CD4-positive, alpha-beta T cell treated with Interferon gamma for 1 hour (primary cell): ENCODE measurements around the gene MRC1.

Experiments used
- DNase-seq: peaks from one replicate; pipeline ENCODE4 v3.0.0-alpha.2; 2020

The MRC1 gene

DNA sequence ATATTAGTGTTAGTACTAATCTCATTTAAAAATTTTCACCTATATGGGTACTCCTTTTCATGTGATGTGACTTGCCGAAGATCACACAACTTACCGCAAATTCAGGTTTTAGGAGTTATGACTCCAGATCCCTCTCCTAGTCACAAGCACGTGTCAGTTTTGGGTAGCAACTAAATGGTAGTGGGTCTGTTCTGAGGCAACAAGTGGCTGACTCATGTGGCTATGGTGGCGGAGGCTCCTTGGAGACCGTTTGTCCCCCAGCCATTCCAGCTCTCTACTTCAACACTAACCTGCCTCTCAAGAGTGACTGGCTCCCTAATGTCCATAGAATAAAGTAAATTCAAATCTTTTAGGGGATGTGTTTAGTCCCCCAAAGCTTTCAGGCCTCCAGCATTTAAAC, 39.5 kb downstream of the MRC1 start:
- DNase-seq, result no peak

DNA sequence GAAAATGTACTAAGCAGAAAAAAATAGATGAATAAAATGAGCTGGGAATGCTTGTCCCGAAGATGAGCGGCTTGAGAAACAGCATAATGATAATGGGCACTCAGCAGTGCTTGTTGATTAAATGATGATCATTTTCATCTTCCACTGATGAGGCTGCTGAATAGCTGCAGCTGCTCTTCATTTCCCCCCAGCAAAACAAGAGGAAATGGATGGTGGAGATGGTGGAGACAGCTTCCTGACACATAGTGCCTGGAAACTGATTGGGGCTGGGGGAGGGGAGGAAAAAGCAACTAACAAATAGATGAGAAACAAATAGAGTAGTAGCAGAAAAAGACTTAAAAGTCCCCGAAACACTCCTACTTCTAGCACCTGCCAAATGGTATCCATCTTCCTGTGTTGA, 41.4 kb downstream of the MRC1 start:
- no peak for DNase-seq

- DNase-seq, result peak; percentile 43
Observed at GRCh38 chr10:17851611-17852010, 42.5 kb downstream of the MRC1 start.

DNA sequence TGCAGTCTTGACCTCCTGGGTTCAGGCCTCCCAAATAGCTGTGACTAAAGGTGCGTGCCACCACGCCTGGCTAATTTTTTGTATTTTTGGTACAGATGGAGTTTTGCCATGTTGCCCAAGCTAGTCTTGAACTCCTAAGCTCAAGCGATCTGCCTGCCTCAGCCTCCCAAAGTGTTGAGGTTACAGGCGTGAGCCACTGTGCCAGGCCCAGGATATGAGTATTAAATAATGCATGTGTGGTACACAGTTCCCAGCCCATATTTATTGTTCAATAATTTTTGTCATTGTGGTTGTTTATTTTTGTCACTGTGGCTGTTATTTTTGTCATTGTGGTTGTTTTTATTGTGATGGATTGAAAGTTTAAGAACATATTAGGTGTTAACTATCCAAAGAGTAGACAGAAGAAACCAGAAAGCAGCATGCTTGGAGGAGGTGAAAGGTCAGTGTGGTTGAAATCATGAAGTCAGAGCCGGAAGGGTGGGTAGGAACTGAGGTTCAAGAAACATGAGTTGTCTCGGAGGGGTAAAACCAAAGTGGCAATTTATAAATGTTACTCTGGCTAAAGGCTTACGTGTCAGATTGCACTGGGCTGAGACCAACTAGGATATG, 45.0 kb downstream of the MRC1 start:
- DNase-seq, result no peak

GRCh38 chr10:17857040-17857439, 47.9 kb downstream of the MRC1 start:
- DNase-seq, result no peak

DNA sequence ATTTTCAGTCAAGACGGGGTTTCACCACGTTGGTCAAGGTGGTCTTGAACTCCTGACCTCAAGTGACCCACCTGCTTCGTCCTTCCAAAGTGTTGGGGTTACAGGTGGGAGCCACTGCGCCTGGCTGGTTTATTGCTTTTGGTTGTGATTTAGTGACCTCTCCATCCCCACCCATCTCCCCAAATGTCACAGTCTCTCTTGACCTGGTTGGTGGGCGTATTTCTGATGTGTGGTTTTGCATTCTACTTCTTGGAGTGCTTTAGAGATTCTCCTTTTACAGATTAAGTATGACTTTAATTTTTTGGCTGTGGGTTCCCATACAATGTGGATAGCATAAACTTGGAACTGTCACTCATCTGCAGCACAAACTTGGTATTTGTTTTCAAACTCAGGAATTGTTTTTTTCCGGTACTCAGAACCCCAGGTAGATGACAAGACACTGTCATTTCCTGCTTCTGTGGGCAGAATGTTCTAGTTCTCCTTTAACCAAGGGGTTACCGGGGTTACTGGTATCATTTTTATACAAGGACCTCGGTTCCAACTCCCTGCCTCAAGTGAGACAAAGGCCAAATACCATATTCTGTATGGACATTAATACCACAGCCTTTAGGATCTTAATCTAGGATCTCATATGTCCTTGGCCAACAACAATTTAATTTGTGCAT, 50.5 kb downstream of the MRC1 start:
- no peak for DNase-seq

DNA sequence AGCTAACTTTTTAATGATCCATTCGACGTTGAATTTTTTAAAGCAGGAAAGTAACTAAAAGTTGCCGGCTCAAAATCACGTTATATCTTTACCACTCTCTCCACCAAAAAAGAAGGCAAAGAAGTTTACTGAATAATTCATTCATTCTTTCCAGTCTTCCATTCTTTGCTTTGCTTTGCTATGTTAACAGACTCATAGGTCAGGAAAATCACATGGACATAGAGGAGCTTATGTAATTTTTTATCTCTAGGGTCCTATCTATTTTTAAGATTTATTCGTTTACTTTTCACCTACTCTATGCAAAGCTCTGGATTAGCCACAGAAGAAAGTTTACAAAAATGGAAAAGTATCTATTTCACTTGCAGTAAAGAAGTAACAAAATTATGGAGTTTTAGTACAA, 52.6 kb downstream of the MRC1 start:
- no peak for DNase-seq

- DNase-seq, result no peak
Observed at GRCh38 chr10:17865351-17865750, 56.2 kb downstream of the MRC1 start.

GRCh38 chr10:17866346-17866745, 57.2 kb downstream of the MRC1 start:
- DNase-seq, result no peak

GRCh38 chr10:17867056-17867455, 57.9 kb downstream of the MRC1 start:
- DNase-seq, result no peak

DNA sequence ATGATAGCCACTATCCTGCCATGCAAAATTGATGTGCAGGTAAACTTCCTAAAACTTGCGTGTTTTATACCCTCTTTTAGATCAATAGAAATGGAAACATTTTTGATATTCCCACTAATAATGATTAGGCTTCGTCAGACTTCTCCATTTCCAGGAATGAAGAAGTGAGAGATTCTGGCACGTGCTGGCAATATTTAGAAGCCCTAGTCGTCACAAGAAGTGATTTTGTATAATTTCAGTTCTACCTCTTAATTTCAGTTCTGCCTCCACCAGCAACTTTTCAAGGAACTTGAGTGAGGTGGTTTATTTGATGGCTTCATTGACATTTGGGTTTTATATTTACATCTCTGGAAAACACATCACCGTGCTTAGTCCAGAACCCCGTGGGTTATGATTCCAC, 61.9 kb downstream of the MRC1 start:
- DNase-seq, result no peak

GRCh38 chr10:17872191-17873091, 63.3 kb downstream of the MRC1 start:
- DNase-seq, result no peak

- DNase-seq, result no peak
Observed at GRCh38 chr10:17873946-17874345, 64.8 kb downstream of the MRC1 start.

DNA sequence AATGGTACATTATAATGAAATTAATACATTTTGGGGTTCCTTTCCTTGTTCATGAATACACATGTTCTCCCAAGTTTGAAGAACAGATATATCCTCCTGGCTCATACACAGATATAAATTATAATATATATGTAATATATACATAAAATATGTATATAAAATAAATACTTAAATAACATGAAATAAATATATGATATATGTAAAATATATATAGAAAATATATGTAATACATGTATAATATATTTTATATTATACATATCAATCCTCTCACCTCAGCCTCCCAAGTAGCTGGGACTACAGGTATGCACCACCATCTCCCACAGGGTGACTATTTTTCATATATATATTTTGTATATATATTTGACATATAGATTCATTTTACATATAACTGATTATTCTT, 68.0 kb downstream of the MRC1 start:
- DNase-seq, result no peak

- no peak for DNase-seq
Observed at GRCh38 chr10:17878896-17879295, 69.7 kb downstream of the MRC1 start.

DNA sequence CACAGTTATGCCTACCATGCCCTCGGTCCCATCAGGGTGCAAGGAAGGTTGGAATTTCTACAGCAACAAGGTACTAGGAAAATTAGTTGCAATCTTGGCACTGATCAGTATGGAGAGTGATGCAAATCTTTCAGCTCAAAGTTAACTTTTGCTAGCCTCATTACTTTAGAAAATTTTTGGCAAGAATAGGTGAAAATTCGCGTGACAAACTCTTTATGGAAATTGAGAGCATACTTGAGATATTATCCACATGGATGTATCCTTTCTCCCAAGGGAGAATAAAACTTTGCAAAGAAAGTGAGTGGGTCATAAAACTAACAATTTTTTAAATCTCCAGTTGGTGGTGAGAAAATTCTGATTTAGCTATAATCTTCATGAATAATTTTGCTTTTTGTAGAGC, 71.5 kb downstream of the MRC1 start:
- DNase-seq, result no peak

GRCh38 chr10:17882557-17882956, 73.4 kb downstream of the MRC1 start:
- DNase-seq, result no peak

DNA sequence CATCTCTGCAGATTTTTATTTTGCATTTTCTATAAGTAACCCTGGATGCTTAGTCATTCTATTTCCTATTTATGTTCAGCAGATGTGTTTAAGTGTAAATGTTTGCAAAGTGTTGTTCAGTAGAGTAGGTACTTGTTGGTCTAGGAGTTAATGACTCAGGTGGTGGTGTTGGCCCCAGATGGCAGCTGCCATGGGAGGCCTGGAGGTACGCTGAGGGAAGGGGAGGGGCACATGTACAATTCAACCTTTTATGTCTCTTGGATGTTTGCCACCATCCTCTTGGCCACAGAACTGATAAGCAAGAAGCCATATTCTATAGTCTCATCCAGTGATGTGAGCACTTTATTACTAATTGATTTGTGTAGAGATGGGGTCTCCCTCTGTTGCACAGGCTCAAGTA, 74.5 kb downstream of the MRC1 start:
- DNase-seq, result no peak

- no peak for DNase-seq
Observed at GRCh38 chr10:17888189-17888588, 79.0 kb downstream of the MRC1 start.

DNA sequence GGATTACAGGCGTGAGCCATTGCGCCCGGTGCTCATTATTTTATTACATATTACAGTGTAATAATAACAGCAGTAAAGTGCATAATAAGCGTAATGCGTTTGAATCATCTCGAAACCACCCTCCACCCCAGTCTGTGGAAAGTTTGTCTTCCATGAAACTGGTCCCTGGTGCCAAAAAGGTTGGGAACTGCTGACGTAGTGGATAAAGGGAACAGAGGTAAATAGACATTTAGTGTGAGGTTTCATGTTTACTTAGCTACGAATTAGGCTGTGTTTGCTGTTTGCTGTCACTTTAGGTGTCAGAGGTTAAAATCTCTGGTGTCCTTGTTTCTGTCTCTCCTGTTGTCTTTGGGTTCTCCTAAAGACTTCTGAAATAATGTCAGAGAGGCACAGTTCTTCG, 82.3 kb downstream of the MRC1 start:
- no peak for DNase-seq

DNA sequence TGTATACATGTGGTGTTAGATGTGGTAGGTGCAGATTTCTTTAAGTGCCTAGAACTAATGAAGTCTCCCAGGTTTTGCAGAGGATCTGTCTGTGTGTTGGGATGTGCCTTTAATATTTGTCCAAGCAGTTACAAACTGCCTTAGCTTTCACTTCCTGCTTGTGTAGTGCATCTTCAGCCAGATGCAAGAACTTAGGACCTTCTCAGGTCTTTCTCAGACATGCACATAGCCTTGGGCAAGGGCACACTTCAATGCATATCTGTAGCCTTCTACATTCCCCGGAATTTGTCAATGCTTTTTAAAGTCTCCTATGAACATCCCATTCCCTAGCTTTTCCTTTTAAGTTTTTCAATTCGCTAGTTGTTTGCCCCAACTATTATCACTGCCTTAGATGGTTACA, 95.4 kb downstream of the MRC1 start:
- DNase-seq, result no peak

DNA sequence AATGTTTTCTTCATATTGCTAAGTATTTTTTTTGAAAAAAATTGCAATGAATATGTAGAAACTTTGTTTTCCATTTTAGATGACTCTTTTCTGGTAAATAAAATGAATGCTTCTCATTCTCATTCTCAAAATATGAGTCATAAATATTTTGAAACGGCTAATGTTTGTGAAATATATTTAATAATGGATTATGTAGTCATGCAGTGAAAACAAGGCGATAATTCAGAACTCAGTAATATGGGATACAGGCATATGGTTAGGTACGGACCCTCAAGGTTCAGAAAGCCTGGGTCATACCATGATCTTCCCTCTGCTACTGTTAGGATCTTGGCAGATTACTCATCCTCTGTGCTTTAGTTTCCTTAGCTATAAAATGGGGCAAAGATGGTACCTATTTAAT, 96.3 kb downstream of the MRC1 start:
- DNase-seq, result no peak

DNA sequence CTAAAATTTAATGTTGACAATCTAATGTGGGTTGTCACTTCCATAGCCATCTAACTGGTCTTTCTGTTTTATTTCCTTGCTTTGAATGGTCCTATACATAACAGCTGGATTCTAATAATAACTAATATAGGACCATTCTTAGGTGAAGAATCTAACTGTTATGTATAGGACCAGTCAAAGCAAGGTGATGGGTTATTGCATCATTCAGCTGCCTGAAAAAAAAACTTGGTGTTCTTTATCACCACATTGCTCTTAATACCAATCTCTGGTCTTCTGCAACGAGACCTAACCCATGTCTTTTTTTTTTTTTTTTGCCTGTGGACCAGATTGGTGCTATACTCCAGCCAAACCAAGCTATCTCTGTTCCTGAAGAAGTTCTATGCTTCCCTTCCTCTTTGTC, 96.9 kb downstream of the MRC1 start:
- DNase-seq, result no peak

- DNase-seq, result no peak
Observed at GRCh38 chr10:17907641-17908040, 98.5 kb downstream of the MRC1 start.
